NCI-H774 (cell line): ENCODE measurements around the gene FADS1.

ENCODE experiments used
- DNase-seq: peaks from one replicate; lab custom pipeline; 2025; lab: John Stamatoyannopoulos, UW

FADS1 gene

GRCh38 chr11:61846362-61847020 is 29.7 kb upstream of the FADS1 start:
- DNase-seq, result no peak

GRCh38 chr11:61844909-61845565 is 28.2 kb upstream of the FADS1 start:
- no peak for DNase-seq

GRCh38 chr11:61842528-61842820 is 25.7 kb upstream of the FADS1 start:
- no peak for DNase-seq

- DNase-seq, result no peak
These were observed 25.1 kb upstream of the FADS1 start for GRCh38 chr11:61841636-61842527.

- DNase-seq, result no peak
These were observed 23.6 kb upstream of the FADS1 start for GRCh38 chr11:61840371-61840770.

GRCh38 chr11:61839742-61840141 is 22.9 kb upstream of the FADS1 start:
- DNase-seq, result no peak

GRCh38 chr11:61838921-61839320 is 22.1 kb upstream of the FADS1 start:
- no peak for DNase-seq

GRCh38 chr11:61838501-61838900 is 21.7 kb upstream of the FADS1 start:
- DNase-seq, result no peak

- DNase-seq, result no peak
These were observed 20.7 kb upstream of the FADS1 start for GRCh38 chr11:61837411-61838005.

- no peak for DNase-seq
These were observed 19.4 kb upstream of the FADS1 start for GRCh38 chr11:61836193-61836592.

GRCh38 chr11:61834278-61835048 is 17.7 kb upstream of the FADS1 start:
- no peak for DNase-seq

- no peak for DNase-seq
These were observed 17.1 kb upstream of the FADS1 start for GRCh38 chr11:61833926-61834277.

- no peak for DNase-seq
These were observed 16.7 kb upstream of the FADS1 start for GRCh38 chr11:61833471-61833870.

GRCh38 chr11:61832754-61833153 is 16.0 kb upstream of the FADS1 start:
- no peak for DNase-seq

GRCh38 chr11:61832207-61832606 is 15.4 kb upstream of the FADS1 start:
- no peak for DNase-seq

GRCh38 chr11:61830237-61831105 is 13.7 kb upstream of the FADS1 start:
- no peak for DNase-seq

GRCh38 chr11:61829806-61830205 is 13.0 kb upstream of the FADS1 start:
- DNase-seq, result no peak

- peak; percentile 18 for DNase-seq
These were observed 12.0 kb upstream of the FADS1 start for GRCh38 chr11:61828629-61829407.

- no peak for DNase-seq
These were observed 11.5 kb upstream of the FADS1 start for GRCh38 chr11:61828379-61828628.

- DNase-seq, result peak; percentile 96
These were observed 11.0 kb upstream of the FADS1 start, which contains the start of gene FADS2 for GRCh38 chr11:61827571-61828378. Gene FADS2 (plus strand): TSS chr11:61828300. CDS start chr11:61828391, 91 bp downstream.
